GM18526 (cell line): ENCODE data around the gene JAZF1.

ENCODE experiments used
- POLR2A ChIP-seq: IDR thresholded peaks from 3 replicates; pipeline ENCODE4 v1.6.1; 2011; ENCODE audit not compliant: insufficient read length; ENCODE audit errors: extremely low read depth

JAZF1 gene

DNA sequence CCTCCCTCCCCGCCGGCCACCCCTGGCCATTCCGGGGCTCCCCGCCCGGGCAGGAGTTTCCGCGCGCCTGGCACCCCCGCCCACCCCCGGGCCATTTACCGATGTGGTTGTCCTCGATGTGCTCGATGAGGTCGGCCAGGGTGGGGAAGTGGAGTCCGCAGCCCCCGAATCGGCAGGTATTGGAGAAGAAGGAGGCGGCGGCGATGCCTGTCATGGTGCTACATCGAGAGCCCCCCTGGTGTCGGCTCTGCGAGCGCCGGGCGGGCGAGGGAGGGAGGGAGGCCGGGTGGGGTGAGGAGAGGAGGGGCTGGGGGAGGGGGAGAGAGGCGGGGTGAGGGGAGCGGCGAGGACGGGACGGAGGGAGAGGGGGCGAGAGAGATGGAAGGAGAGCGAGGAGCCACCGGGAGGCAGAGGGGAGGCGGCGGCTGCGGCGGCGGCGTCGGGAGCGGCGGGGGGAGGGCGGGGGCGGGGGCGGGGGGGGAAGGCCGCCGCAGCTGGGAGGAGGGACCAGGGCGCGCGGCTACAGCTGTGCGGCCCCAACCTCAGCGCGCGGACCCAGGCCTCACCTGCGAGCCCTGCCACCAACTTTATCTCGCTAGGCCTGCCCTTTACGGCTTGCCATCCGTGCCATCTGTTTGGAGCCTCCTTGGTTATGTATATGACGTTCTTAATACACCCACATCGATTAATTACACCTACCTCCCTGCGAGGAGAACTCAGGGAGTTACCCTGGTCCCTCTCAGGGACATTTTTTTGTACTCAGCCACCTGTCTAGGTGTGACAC is at the start of gene JAZF1:
TSS of gene JAZF1 (minus strand) at position 432 of the 784 bp plus-strand sequence.
- TF ChIP-seq POLR2A, result no peak

DNA sequence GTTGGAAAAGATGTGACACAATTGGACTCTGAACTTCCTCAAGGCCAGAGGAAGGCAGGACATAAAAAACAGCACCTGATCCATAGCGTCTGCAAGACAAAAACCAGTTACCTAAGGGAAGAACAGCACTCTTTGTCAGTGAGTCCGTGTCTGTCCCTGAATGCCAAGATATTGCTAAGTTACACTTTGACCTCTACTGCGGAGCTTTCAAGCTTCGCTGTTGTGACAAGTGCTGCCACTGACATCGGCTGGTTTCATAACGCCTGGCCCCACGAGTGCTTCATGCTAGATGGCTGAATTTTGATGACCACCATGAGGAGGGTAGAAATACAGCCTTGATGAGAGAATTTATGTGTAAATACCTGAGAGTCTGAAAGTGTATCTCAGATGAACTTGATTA is 49.7 kb upstream of the JAZF1 start:
- TF ChIP-seq POLR2A, result no peak

DNA sequence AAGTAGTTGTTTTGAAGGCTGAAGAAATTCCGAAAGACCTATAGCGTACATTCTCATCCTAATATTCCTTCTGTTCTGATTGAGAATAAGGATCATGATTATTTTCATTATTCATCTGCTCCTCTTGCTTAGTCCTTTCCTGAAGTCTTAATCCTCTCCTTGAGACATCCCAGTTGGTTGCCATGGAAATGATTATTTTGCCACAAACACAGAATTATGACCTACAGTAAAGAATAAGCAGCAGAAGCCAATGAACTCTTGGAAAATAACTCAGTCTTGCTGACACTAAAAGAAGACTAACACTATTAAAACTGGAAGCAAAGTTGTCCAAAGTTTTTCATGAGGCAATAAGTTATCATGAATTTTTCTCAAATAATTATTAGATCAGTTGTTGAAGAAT is 47.8 kb upstream of the JAZF1 start:
- TF ChIP-seq POLR2A, result no peak

DNA sequence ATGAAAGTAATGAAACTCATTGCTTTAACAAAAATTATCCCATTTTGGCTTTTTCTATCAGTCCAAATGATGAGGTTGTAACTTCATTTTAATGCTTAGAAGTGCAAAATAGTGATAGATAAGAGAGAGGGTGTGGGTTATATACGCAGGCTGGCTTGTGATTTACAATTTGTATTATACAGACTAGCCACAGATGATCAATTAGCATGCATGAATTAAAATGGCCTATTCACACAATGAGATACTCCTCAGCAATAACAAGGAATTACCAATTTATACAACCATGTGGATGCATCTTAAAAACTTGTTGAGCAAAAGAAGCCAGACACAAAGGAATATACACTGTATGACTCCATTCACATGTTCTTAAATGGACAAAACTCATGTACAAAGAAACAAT is 45.4 kb upstream of the JAZF1 start:
- no peak for TF ChIP-seq POLR2A

DNA sequence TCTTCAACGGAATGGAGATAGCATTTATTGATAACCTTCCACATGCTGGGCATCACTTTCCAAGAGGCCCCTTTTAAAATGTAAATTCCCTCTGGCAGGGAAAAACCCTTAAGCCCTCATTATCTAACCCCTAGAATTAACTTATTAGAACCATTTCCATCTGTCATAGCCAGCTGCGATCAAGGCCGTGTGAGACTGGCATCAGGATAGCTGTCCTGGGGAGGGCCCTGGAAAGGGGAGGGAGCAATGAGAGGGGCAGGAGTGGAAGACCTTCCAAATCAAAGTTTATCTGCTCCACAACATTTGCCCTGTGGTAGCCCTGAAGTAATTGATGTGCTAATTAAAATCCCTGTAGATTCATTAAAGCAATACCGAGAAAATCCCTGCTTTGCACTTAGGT is 45.0 kb upstream of the JAZF1 start:
- TF ChIP-seq POLR2A, result no peak

DNA sequence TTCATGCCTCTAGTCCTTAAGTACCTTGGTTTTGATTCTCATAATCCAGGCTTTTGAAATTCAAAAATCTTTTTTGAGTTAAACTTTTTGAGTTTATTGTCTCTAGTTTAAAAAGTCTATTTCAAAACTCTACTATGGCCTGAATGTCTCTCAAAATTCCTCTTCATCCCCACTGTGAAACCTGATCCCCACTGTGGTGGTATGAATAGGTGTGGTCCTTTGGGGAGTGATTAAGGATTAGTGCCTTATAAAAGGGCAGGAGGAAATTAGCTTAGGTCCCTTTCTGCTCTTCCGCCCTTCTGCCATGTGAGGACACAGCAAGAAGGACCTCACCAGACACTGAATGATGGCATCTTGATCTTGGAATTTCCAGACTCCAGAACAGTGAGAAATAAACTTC is 44.1 kb upstream of the JAZF1 start:
- TF ChIP-seq POLR2A, result no peak

DNA sequence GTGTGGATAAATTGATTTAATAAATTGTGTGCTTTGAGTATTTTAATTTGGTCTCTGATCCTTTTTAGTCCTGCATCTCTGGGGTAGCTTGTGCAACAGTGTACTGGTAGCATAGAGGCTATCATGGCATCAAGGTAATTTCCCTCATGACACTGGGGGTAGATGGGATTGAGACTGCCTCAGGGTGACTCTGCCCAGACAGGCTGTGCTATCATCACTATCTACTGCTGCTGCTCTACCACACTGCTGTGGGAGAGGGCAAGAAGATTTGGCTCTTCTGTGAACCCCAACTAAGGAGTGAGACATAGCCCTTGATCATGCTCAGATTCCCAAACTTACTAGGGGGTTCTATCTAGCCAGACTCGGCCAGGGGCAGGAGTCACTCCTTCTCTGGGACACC is 43.6 kb upstream of the JAZF1 start:
- TF ChIP-seq POLR2A, result no peak

DNA sequence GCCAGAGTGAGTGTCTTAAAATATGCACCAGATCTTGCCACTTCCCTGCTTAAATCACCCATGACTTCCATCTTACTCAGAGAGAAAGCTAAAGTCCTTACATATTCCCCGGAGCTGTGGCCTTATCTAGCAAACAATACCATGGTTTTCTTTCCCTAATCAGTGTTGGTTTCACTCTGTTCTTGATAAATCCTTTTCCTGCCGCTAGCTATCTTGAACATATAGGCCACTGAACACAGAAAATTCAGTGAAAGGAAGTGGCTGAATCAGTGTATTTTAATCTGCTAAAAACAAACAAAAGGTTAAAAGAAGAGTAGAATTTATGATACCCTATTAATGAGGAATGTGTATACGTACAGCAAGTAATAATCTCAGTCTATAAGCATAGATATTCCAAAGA is 42.0 kb upstream of the JAZF1 start:
- TF ChIP-seq POLR2A, result no peak

DNA sequence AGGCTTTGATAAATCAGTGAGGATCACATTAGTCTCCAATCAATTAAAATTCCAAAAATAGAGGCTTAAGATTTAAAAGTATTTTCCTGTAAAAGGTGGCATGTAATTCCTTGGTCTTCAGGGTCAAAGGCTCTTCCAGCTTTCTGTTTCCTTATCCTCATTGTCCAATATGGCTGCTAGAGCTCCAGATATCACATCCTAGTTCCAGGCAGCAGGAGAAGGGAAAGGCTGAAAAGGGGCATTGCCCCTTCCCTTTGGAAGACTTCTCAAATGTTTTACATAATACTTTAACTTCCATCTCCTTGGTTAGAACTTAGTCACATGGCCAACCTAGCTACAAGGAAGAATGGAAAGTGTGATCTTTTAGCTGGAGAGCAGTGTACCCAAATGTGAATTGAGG is 39.2 kb upstream of the JAZF1 start:
- no peak for TF ChIP-seq POLR2A

DNA sequence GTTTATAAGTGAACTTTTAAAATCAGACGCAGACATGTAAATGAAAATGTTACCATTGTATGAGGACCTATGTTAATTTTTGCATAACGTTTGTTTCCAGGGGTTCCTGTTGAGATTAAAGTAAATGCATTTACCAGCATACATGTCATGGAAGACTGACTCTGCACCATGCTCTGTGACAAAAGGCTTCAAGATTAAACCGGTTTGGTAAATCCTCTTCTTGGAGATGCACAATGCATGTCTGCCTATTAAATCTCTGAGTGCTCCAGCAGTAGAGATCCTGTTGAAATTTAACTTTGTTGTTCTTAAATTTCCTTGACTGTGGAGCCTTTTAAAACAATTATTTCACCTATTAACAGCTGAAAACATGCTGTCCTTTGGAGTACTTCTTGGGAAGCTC is 36.5 kb upstream of the JAZF1 start:
- TF ChIP-seq POLR2A, result no peak

DNA sequence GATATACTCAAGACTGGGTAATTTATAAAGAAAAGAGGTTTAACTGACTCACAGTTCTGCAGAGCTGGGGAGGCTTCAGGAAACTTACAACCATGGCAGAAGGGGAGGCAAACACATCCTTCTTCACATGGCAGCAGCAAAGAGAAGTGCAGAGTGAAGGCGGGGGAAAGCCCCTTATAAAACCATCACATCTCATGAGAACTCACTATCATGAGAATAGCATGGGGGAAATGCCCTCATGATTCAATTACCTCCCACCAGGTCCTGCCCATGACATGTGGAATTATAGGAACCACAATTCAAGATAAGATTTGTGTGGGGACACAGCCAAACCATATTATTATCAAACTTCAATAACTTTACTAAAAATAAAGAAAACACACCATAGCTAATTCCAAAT is 30.4 kb upstream of the JAZF1 start:
- no peak for TF ChIP-seq POLR2A

DNA sequence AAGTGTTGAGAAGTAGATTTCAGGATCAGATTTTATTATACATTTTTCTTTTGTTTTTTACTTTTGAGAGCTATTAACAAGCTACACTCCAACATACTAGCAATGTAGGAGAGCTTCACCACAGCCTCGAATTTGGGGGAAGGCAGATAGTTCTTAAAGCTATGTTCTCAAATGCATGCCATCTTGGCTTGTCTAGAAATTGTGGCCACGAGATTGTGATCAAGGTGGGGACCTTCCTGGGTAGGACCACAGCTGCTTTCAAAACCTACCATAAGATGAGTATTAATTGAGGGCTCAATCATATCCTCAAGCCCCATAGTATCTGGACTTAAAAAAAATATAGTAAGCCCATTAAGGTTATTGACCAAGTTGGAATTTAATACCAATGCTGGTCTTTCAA is 27.9 kb upstream of the JAZF1 start:
- no peak for TF ChIP-seq POLR2A

DNA sequence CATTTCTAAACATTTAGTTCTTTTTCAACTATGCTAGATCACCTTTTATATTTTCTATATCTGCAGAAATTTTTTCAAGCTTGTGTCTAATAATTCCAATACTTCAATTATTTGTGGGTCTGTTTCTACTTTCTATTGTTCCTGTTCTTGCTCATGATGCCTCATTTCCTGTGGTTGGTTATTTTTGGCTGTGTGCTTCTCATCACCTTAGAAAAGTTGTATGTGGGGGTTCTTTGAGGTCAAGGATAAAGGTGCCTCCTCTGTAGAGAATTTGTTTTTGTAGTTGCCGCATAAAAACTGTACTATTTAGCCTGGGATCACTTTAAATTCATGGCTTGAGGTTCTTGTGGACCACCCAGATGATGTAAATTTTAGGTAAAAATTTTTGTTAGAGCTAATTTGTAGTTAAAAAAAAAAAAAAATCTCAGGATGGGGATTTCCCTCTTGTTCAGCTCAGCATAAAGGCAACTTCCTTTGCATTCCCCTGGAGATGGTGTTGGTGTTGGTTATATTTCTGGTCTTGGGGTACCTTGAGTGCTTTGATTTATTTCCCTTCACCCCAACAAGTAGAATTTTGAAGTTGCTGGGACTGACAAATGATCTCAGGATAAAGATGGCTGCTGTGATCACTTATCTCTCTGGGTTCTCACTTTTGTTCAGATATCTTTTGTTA is 27.0 kb upstream of the JAZF1 start:
- no peak for TF ChIP-seq POLR2A

DNA sequence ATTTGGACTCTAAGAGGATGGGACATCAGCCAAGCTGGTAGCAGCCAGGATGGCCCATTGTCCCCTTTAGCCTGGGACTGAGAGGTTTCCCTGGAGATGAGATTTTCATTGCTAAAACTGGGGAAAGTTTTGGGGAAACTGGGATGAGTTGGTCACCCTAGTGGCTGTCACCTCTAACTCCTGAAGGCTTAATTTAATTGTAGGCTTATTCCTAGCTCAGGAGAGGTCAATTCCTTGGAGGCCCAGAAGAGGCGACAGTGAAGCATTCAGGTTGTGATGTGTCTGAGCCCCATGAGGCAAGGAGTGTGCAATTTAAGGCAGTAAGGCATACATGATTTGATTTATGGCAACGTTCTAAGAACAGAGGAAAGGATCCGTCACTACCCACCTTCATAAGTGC is 24.9 kb upstream of the JAZF1 start:
- TF ChIP-seq POLR2A, result no peak

DNA sequence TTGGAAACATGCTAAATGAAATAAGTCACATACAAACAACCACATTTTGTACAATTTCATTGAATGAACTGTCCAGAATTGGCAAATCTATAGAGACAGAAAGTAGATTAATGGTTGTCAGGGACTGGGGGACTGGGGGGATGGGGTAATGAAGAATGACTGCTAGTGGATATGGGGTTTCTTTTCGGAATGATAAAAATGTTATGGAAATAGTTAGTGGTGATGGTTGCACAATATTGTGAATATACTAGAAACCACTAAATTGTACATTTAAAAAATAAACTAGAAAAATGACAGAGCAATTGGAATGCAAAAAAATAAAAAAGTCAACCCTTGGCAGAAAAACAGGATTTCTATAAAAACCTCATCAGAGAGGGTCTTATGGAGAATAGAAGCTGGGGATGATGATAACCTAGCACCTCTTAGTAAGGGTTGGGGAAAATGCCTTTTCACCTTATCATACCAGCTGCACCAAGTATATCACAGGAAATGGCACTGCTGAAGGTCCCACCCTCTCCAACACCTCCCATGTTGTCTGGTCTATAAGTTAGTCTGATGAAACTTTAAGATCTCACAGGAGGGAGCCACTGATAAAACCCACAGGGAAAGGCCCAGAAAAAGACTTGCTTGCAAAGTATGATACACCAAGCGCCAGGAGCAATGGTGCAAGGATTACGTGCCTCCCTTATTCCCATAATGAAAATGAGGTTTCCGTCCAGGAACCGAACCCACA is 23.1 kb upstream of the JAZF1 start:
- TF ChIP-seq POLR2A, result no peak

DNA sequence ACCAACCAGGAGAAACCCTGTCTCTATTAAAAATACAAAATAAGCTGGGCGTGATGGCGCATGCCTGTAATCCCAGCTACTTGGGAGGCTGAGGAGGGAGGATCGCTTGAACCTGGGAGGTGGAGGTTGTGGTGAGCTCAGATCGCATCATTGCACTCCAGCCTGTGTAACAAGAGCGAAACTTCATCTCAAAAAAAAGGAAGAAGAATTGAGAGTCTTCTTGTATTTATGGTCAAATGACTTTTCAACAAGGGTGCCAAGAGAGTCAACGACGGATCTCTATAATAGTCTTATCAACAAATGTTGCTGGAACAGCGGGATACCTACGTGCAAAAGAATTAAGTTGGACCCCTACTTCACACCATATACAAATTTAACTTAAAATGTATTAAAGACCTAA is 21.6 kb upstream of the JAZF1 start:
- TF ChIP-seq POLR2A, result no peak
